Endodermal cell (in vitro differentiated cells): ENCODE results near the gene ISY1. TPM values are rescaled to one million over a fixed set of nuclear protein-coding genes. Genes with fewer than 3 reads are reported as not detected.
A peak's percentile ranks its signal among the peaks of the same experiment; 100 is the strongest.

Experiments used
- DNase-seq: peaks from one replicate; pipeline ENCODE4 v3.0.0-alpha.2; 2017
- H3K27ac ChIP-seq: 2 replicates; pipeline ENCODE4 v1.5.1; 2013; ENCODE audit warnings: mild to moderate bottlenecking, low read depth, low read length, moderate library complexity
- H3K27me3 ChIP-seq: 2 replicates; pipeline ENCODE4 v1.6.1; 2013; ENCODE audit warnings: mild to moderate bottlenecking, low read length, moderate library complexity; ENCODE audit not compliant: insufficient read depth, control insufficient read depth, poor library complexity, severe bottlenecking
- H3K36me3 ChIP-seq: 2 replicates; pipeline ENCODE4 v1.7.0; 2013; ENCODE audit warnings: mild to moderate bottlenecking, low read length, moderate library complexity; ENCODE audit not compliant: control insufficient read depth, insufficient read depth
- H3K4me1 ChIP-seq: one replicate; pipeline ENCODE4 v1.7.0; 2013; ENCODE audit warnings: low read length; ENCODE audit not compliant: control insufficient read depth, insufficient read depth
- H3K4me3 ChIP-seq: 2 replicates; pipeline ENCODE4 v1.5.1; 2013; ENCODE audit warnings: mild to moderate bottlenecking, low read length, moderate library complexity
- H3K9ac ChIP-seq: 2 replicates; pipeline ENCODE4 v1.6.1; 2013; ENCODE audit warnings: mild to moderate bottlenecking, low read length, moderate library complexity; ENCODE audit not compliant: poor library complexity, severe bottlenecking; ENCODE audit errors: extremely low read depth
- H3K9me3 ChIP-seq: 2 replicates; pipeline ENCODE4 v1.6.1; 2013; ENCODE audit warnings: mild to moderate bottlenecking, low read length, moderate library complexity; ENCODE audit not compliant: control insufficient read depth
- H3K27ac Mint-ChIP-seq: 2 replicates; pipeline ENCODE4 v1.8.0; 2020; ENCODE audit warnings: mixed read lengths
- H3K27me3 Mint-ChIP-seq: 2 replicates; pipeline ENCODE4 v1.8.0; 2021; ENCODE audit warnings: mild to moderate bottlenecking, mixed read lengths; ENCODE audit not compliant: insufficient read depth
- H3K36me3 Mint-ChIP-seq: 2 replicates; pipeline ENCODE4 v1.8.0; 2020; ENCODE audit warnings: low read depth, mixed read lengths
- H3K4me1 Mint-ChIP-seq: 2 replicates; pipeline ENCODE4 v1.8.0; 2020; ENCODE audit warnings: mixed read lengths
- H3K4me3 Mint-ChIP-seq: 2 replicates; pipeline ENCODE4 v1.8.0; 2020; ENCODE audit warnings: mild to moderate bottlenecking, moderate library complexity, mixed read lengths
- H3K9me3 Mint-ChIP-seq: 2 replicates; pipeline ENCODE4 v1.8.0; 2020; ENCODE audit warnings: mild to moderate bottlenecking, mixed read lengths
- CTCF ChIP-seq: fragments of 200-600 bp; sonication (generic); conservative IDR thresholded peaks from 2 replicates; pipeline ENCODE4 v1.5.0; 2021; ENCODE audit warnings: antibody characterized with exemption, mild to moderate bottlenecking
- WGBS, 2 experiments: methylation state at CpG; one replicate each; pipeline versions ENCODE4 v1.1.5 to v1.1.7; 2013; ENCODE audit warnings: missing lambda C conversion rate in 2 of 2, mixed read lengths in 1 of 2; ENCODE audit not compliant: insufficient coverage in 1 of 2, insufficient read length in 1 of 2; 5-methylcytosine and 5-hydroxymethylcytosine counted together
- total RNA-seq, 2 donors: library from RNA; stranded (reverse); fragmentation: NEBNext Ultra II Directional in 1 of 2; extraction: Animal tissue kit (Norgen Biotek cat#: 25700) in 1 of 2; gene quantifications; 2 replicates in 1 of 2; 3 replicates in 1 of 2; pipeline ENCODE4 v1.2.1, GENCODE V29; 2021

Gene ISY1
- total RNA-seq, 2 donors from 2014 or later: 28.9 to 32.9 TPM

- Mint-ChIP-seq H3K36me3 (peaks cover 33% of the 10 kb centered on the region), H3K9me3 (no peaks in the 10 kb centered on the region), H3K27me3 (no peaks in the 10 kb centered on the region), H3K27ac (no peak overlapping the region), H3K4me3 (no peak overlapping the region), H3K4me1 (peaks cover 13% of the 10 kb centered on the region)
- H3K4me1 ChIP-seq: no peaks in the 10 kb centered on the region
- no peaks in the 10 kb centered on the region for H3K9me3 ChIP-seq
- no peak for TF ChIP-seq CTCF
- H3K9ac ChIP-seq: no peak overlapping the region
- DNase-seq: no peak
- WGBS, 2 experiments: 87 to 93% methylated on average over 19 of the region's 19 CpGs
- no peak overlapping the region for H3K4me3 ChIP-seq
- H3K36me3 ChIP-seq: peaks cover 20% of the 10 kb centered on the region
- no peak overlapping the region for H3K27ac ChIP-seq
- H3K27me3 ChIP-seq: no peaks in the 10 kb centered on the region
Observed at GRCh38 chr3:129106866-129107565, 53.8 kb downstream of the ISY1 start.

- peak; percentile 66 for DNase-seq
- H3K27me3 ChIP-seq: no peaks in the 10 kb centered on the region
- Mint-ChIP-seq H3K36me3 (peaks cover 31% of the 10 kb centered on the region), H3K4me1 (peaks cover 13% of the 10 kb centered on the region), H3K27me3 (no peaks in the 10 kb centered on the region), H3K9me3 (no peaks in the 10 kb centered on the region), H3K27ac (peak overlapping the region; percentile 30), H3K4me3 (no peak overlapping the region)
- peak; percentile 40 for TF ChIP-seq CTCF
- no peaks in the 10 kb centered on the region for H3K4me1 ChIP-seq
- peaks cover 20% of the 10 kb centered on the region for H3K36me3 ChIP-seq
- H3K9me3 ChIP-seq: no peaks in the 10 kb centered on the region
- H3K27ac ChIP-seq: no peak overlapping the region
- no peak overlapping the region for H3K9ac ChIP-seq
- no peak overlapping the region for H3K4me3 ChIP-seq
- 92 to 100% methylated on average over 2 to 5 of the region's 5 CpGs for WGBS, 2 experiments
Observed at GRCh38 chr3:129106320-129106719, 54.5 kb downstream of the ISY1 start.

- Histone ChIP-seq H3K9me3 (no peaks in the 10 kb centered on the region), H3K27me3 (no peaks in the 10 kb centered on the region), H3K36me3 (peaks cover 20% of the 10 kb centered on the region), H3K4me1 (no peaks in the 10 kb centered on the region), H3K4me3 (no peak overlapping the region), H3K9ac (no peak overlapping the region), H3K27ac (no peak overlapping the region)
- H3K27me3 Mint-ChIP-seq: no peaks in the 10 kb centered on the region
- WGBS, 2 experiments: 94 to 95% methylated on average over 4 of the region's 4 CpGs
- no peak overlapping the region for H3K4me3 Mint-ChIP-seq
- peaks cover 13% of the 10 kb centered on the region for H3K4me1 Mint-ChIP-seq
- no peak for DNase-seq
- no peak overlapping the region for H3K27ac Mint-ChIP-seq
- no peak for TF ChIP-seq CTCF
- H3K36me3 Mint-ChIP-seq: peaks cover 29% of the 10 kb centered on the region
- no peaks in the 10 kb centered on the region for H3K9me3 Mint-ChIP-seq
Observed at GRCh38 chr3:129105862-129106261, 55.0 kb downstream of the ISY1 start.
